ENCODE data around the gene SNAPIN. TPM values are rescaled to one million over a fixed set of nuclear protein-coding genes. Genes with fewer than 3 reads are reported as not detected.

Gene SNAPIN
- total RNA-seq, 1 experiment from 2014 or later = 46.8 TPM

DNA sequence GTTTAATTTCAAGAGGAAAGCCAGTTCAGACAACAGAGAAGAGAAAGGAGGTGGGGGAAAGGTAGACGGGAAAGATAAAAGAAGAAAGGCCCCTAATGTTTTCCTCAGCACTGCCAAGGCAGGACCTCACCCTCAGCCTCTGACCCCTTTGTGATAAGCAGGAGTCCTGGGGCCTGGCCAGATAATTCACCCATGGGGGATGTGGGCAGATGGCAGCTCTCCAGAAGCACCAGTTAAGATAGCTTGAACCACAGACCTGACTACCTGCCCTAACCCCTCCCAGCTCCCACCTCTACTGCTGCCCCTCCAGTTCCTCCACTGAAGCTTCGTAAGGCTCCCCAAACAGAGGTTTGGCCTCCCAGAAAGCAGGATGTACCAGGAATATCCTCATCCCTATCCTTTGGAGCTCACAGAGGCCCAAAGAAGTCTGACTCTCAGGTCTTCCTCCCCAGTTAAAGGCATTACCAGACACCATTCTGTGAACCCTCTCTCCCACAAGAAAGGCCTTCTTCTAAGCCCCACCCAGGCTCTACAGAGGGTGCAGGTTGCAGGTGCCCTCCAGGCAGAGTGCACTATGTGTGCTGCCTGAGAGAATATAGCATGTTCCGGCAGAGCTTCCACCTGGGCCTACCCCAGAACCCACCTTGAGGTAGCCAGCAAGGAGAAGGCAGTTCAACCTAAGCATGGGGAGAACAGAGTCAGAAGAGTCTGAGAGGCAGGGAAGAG lies 9.2 kb upstream of the SNAPIN start:
- in situ Hi-C loops (cut with HindIII; ENCODE audit: low pct_unique_long_range_greater_than_20kb, low sequenced_read_pairs) = no loop called here

DNA sequence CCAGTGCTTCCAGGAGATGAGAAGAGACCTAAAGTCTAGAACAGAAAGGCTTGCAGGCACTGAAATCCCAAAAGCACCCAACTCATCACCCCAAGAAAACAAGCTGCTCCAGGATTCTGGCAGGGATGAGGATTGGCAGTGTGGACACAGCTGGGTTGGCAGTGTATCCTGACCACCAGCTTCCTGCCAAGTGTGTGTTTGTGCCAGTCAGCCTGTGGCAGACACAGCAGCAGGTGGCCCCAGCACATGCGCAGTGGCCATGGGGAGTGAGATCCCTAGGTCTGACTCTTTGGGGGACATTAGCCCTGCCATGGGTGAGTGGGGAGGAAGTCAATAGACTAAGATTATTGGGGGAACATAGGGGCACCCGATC lies 8.7 kb upstream of the SNAPIN start:
- in situ Hi-C loops (cut with HindIII; ENCODE audit: low pct_unique_long_range_greater_than_20kb, low sequenced_read_pairs) = no loop called here
- no peak for DNase-seq (ENCODE audit: low read depth, low spot score)
- ATAC-seq = peak; percentile 42

More for the DNA sequence above, 9.2 kb upstream of the SNAPIN start:
- H3K27me3 ChIP-seq (ENCODE audit: control insufficient read depth, insufficient read depth, low read length) = no peaks in the 10 kb centered on the region
- no TSS peak for BruUV-seq (replicated peaks)
- ATAC-seq = peak; percentile 20
- H3K4me1 ChIP-seq (ENCODE audit: control insufficient read depth, insufficient read depth, low read length) = no peaks in the 10 kb centered on the region
- H3K9me3 ChIP-seq (ENCODE audit: control insufficient read depth, insufficient read depth, low read depth, low read length) = no peaks in the 10 kb centered on the region
- intact Hi-C loops (cut with micrococcal nuclease; ENCODE audit: unreplicated experiment) = no loop called here
- no peak overlapping the region for H3K4me3 ChIP-seq (ENCODE audit: low read depth in 2 of 2, low read length in 2 of 2)
- DNase-seq (ENCODE audit: low read depth, low spot score) = no peak
- TF ChIP-seq POLR2AphosphoS5 (IDR thresholded peaks at IDR 0.05; ENCODE audit: low read depth, low read length) (no peak), SIN3A (IDR thresholded peaks at IDR 0.05; ENCODE audit: borderline replicate concordance, insufficient read depth, low read depth, low read length) (no peak)
- TF ChIP-seq, protein P1, sequence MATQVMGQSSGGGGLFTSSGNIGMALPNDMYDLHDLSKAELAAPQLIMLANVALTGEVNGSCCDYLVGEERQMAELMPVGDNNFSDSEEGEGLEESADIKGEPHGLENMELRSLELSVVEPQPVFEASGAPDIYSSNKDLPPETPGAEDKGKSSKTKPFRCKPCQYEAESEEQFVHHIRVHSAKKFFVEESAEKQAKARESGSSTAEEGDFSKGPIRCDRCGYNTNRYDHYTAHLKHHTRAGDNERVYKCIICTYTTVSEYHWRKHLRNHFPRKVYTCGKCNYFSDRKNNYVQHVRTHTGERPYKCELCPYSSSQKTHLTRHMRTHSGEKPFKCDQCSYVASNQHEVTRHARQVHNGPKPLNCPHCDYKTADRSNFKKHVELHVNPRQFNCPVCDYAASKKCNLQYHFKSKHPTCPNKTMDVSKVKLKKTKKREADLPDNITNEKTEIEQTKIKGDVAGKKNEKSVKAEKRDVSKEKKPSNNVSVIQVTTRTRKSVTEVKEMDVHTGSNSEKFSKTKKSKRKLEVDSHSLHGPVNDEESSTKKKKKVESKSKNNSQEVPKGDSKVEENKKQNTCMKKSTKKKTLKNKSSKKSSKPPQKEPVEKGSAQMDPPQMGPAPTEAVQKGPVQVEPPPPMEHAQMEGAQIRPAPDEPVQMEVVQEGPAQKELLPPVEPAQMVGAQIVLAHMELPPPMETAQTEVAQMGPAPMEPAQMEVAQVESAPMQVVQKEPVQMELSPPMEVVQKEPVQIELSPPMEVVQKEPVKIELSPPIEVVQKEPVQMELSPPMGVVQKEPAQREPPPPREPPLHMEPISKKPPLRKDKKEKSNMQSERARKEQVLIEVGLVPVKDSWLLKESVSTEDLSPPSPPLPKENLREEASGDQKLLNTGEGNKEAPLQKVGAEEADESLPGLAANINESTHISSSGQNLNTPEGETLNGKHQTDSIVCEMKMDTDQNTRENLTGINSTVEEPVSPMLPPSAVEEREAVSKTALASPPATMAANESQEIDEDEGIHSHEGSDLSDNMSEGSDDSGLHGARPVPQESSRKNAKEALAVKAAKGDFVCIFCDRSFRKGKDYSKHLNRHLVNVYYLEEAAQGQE (IDR thresholded peaks at IDR 0.05; ENCODE audit: insufficient read depth in 1 of 2, low read depth in 2 of 2, low read length in 1 of 2) = no peak
- H3K36me3 ChIP-seq (ENCODE audit: control insufficient read depth, insufficient read depth, low read length) = peaks cover 13% of the 10 kb centered on the region
- CTCF ChIA-PET = interaction anchor here (0.6 kb wide), 1 partner anchor 64 kb away, joined by 3 read pairs; no protein-coding TSS in a partner anchor
- H3K27ac ChIP-seq (ENCODE audit: low read length) = no peak overlapping the region
- POLR2A ChIA-PET = interaction anchor here (1.0 kb wide), 1 partner anchor 15 kb away, joined by 3 read pairs; the partner anchor contains the start of gene CHTOP

More for the DNA sequence above, 8.7 kb upstream of the SNAPIN start:
- ChIA-PET POLR2A (interaction anchor here (1.0 kb wide), 1 partner anchor 16 kb away, joined by 3 read pairs; the partner anchor contains the start of gene CHTOP), CTCF (no interaction called here)
- BruUV-seq (replicated peaks) = no TSS peak
- H3K4me3 ChIP-seq (ENCODE audit: low read depth in 2 of 2, low read length in 2 of 2) = no peak overlapping the region
- H3K9me3 ChIP-seq (ENCODE audit: control insufficient read depth, insufficient read depth, low read depth, low read length) = no peaks in the 10 kb centered on the region
- no peaks in the 10 kb centered on the region for H3K4me1 ChIP-seq (ENCODE audit: control insufficient read depth, insufficient read depth, low read length)
- TF ChIP-seq SIN3A (IDR thresholded peaks at IDR 0.05; ENCODE audit: borderline replicate concordance, insufficient read depth, low read depth, low read length) (no peak), TCF7L2 (IDR thresholded peaks at IDR 0.05; ENCODE audit: low read depth, low read length) (no peak), POLR2AphosphoS5 (IDR thresholded peaks at IDR 0.05; ENCODE audit: low read depth, low read length) (no peak)
- TF ChIP-seq, protein P1 (IDR thresholded peaks at IDR 0.05; ENCODE audit: insufficient read depth in 1 of 2, low read depth in 2 of 2, low read length in 1 of 2) = no peak
- TF ChIP-seq, protein P2, sequence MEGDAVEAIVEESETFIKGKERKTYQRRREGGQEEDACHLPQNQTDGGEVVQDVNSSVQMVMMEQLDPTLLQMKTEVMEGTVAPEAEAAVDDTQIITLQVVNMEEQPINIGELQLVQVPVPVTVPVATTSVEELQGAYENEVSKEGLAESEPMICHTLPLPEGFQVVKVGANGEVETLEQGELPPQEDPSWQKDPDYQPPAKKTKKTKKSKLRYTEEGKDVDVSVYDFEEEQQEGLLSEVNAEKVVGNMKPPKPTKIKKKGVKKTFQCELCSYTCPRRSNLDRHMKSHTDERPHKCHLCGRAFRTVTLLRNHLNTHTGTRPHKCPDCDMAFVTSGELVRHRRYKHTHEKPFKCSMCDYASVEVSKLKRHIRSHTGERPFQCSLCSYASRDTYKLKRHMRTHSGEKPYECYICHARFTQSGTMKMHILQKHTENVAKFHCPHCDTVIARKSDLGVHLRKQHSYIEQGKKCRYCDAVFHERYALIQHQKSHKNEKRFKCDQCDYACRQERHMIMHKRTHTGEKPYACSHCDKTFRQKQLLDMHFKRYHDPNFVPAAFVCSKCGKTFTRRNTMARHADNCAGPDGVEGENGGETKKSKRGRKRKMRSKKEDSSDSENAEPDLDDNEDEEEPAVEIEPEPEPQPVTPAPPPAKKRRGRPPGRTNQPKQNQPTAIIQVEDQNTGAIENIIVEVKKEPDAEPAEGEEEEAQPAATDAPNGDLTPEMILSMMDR (IDR thresholded peaks at IDR 0.05) = no peak
- no peak overlapping the region for H3K27ac ChIP-seq (ENCODE audit: low read length)
- H3K36me3 ChIP-seq (ENCODE audit: control insufficient read depth, insufficient read depth, low read length) = peaks cover 8% of the 10 kb centered on the region; the same call in 1 of the 2 replicates
- H3K27me3 ChIP-seq (ENCODE audit: control insufficient read depth, insufficient read depth, low read length) = no peaks in the 10 kb centered on the region
- intact Hi-C loops (cut with micrococcal nuclease; ENCODE audit: unreplicated experiment) = loop anchor here (10.0 kb wide), 1 partner anchor 75 kb away; no protein-coding TSS in a partner anchor

All from Panc1 (cell line).